Stimulated activated CD4-positive, alpha-beta T cell treated with anti-CD3 and anti-CD28 coated beads, Interleukin-15, amount 100 ng/mL, for 1 hour (primary cell): Measurements from ENCODE around the gene MYOZ2.

Experiments used
- DNase-seq, 2 donors: peaks; one replicate each; pipeline ENCODE4 v3.0.0-alpha.2; 2020; ENCODE audit warnings: low read depth in 1 of 2, low spot score in 1 of 2

Gene MYOZ2

DNA sequence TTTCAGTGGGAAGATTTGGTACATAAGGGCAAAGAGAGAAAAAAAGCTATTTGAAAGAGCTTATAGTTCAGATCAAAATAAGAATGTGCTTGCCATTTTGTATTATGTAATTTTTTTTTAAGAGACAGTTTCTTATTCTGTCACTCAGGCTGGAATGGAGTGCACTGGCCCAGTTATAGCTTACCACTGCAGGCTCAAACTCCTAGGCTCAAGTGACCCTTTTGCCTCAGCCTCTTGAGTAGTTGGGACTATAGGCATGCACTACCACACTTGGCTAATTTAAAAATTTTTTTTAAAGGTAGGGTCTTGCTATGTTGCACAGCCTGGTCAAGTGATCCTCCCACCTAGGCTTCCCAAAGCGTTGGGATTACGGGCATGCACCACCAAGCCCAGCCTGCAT lies 54.7 kb downstream of the MYOZ2 start:
- no peak for DNase-seq

DNA sequence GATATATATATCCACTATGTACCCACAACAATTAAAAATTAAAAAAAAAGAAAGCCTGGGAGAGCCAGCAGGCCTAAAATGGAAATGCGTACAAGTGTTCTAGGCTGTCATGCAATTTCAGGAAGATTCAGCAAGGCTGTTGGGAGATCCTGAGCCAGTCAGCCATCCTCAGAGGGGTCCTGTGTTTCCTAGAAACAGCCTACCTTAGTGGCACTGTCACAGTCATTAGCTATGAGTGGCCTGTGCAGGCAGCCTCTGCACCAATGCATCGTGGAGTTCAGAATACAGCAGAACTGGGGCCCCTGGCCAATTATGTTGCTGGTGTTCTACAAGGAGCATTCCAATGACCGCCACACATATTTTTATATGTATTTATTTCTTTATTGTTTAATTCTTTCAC lies 55.9 kb downstream of the MYOZ2 start:
- DNase-seq = no peak

GRCh38 chr4:119197772-119198212 lies 62.2 kb downstream of the MYOZ2 start:
- DNase-seq = no peak

DNA sequence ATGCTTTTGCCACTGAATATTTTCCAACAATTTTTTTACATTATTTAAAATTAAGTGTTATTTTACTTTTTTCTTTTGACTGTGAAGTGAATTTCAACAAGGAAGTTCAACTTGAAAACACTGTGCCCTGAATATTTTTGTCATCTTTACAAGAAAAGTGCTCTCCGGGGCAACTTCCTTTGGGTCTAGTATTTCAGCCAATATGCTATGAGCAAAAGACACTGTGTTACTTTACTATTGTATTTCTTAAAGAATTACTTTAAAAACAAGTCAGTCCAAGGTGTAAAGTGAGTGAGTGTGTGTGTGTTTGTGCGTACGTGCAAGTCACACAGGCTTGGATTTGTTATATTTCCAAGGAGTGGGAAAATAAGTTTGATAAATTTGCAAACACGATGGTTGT lies 69.3 kb downstream of the MYOZ2 start:
- DNase-seq = no peak

GRCh38 chr4:119205690-119206089 lies 70.1 kb downstream of the MYOZ2 start:
- no peak for DNase-seq

DNA sequence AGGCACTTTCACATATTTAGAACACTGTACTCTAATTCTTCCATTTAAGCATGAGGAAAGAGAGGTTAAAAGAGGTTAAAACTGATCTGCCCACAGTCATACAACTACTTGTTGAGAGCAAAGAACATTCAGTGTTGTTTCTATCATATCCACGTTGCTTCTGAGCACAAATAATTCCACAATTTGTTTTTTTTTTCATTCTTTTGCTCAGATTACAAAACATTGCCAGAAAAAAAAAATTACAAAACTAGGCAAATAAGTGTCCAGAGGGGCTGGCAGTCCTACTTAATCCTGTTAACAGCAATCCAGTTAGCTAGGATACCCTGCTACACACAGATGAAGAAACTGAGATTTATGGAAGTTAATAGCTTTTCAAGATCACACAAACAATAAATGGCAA lies 70.5 kb downstream of the MYOZ2 start:
- DNase-seq = no peak

DNA sequence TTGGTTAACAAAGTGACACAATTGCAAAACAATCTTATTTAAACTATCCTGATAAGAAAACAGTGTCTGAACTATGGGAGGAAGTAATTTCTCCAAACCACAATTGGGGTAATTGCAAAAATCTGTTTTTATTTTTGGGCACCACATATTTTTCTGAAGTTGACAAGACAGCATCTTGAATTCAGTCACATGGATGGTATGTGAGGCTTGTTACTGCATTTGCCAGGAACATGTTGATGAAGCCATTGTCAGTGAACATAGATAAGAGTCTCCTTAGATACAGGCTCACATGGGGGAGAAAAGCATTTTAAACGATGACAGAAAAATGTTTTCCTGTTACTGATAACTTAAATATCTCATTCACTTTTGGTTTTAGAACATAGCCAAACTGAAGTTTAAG lies 71.4 kb downstream of the MYOZ2 start:
- no peak for DNase-seq

- DNase-seq = no peak
Observed at GRCh38 chr4:119209077-119209476, 73.4 kb downstream of the MYOZ2 start.

DNA sequence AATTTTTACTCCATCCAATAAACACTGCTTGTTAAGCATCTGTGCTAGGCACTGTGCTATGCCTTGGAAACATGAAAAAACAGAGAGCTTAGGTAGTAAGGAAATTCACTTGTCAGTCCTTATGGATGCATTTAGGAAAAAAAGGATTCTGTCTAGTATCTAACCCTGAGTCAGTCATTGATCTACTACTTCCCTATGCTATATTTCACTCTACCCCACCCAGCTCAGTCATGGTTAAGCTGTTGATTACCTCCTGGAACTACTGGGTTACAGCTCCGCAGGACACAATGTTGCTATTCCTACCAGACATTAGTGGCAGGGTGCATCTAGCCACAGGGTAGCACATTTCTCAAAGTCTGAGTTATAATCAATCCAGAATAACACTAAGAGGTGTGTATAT lies 74.0 kb downstream of the MYOZ2 start:
- no peak for DNase-seq

DNA sequence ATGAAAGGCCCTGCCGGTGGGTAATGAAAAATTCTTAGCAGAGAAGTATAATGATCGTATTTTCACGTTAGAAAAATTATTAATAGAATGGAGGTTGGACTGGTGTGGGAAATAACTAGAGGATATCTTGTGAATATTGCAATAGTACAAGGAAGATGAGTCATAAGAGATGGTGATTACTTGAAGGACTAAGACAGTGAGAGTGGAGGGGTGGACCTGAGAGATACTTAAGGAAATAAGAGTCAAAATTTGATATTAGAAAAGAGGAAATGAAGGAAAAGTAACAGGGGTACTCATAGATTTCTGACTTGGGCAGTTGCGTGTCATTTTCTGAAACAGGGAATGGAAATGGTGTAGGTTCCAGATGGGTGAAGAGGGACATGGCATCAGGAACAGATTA lies 75.1 kb downstream of the MYOZ2 start:
- no peak for DNase-seq

GRCh38 chr4:119211867-119212233 lies 76.2 kb downstream of the MYOZ2 start:
- no peak for DNase-seq

GRCh38 chr4:119212234-119212963 lies 76.8 kb downstream of the MYOZ2 start, which contains the start of gene USP53:
TSS of gene USP53 (plus strand) at chr4:119212713. CDS start at chr4:119239760, 27,047 bp downstream.
- DNase-seq = peak; percentile 95 to 98

GRCh38 chr4:119212964-119213606 lies 77.5 kb downstream of the MYOZ2 start:
- peak; percentile 26 to 38 for DNase-seq

DNA sequence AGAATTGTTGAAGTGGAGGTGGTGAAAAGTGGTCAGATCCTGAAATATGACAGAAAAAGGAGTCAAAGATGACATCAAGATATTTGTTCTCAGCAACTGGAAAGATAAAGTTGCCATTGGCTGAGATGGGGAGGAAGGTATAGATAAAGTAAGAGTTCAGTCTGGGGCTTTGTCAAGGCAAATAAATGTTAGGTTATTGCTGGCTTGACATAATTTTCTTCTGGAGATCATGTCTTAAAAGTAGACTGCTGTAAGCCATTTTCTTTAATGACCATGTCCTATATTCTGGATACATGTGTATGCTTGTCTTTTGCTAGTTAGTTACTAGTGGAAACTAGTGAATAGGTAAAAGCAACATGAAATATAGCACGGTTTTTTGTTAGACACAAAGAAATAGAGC lies 82.5 kb downstream of the MYOZ2 start:
- no peak for DNase-seq

DNA sequence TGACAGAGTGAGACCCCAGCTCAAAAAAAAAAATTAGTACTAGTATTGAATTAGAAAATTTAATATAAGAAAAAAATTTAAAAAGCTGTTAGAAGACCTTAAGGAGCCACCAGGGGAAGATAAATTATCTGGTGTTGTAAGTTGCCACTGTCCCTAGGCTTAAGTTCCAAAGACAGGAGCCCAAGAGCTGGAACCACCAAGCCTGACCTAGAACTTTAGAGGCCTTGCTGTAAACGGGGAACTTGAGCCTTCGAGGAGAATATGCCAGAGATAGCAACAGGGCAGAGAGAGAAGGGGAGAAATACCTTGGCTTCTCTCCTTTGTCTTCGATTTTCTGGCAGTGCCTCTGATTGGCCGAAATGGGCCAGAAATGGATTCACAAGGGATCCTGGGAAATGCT lies 85.8 kb downstream of the MYOZ2 start:
- DNase-seq = no peak

GRCh38 chr4:119227690-119228089 lies 92.1 kb downstream of the MYOZ2 start:
- no peak for DNase-seq

- DNase-seq = no peak
Observed at GRCh38 chr4:119228406-119228805, 92.8 kb downstream of the MYOZ2 start.

DNA sequence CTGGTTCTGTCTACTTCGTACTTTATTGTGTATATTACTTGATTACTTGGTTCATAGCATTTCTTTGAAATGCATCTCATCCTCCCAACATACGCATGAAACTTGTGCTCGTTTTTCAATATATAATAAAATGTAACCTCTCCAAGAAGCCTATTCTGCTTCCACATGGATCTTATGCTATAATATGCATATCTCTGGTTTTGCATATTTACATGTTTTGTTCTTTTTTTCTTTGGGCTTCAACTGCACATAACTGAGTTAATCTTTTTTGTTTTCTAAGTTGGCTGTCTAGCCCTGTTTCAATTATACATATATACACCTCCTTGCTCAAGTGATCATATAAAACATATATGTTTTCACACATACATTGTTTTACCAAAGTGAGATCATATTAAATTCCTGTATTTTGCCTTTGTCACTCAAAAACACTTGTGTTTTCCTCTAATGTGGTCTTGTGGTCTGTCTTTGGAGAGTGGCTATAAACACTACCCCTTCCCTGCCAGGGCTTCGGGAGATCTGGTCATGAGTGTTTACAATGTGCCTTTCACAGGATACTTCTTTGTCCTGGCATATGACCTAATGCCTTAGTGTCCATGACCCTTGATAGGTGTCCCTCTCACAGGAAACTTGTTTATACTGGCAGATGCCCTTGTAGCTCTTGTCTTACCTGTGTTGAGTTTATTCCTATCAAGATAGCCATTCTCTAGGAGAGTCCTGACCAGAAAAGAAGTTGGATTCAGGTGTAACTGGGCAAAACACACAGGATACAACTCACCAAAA lies 94.5 kb downstream of the MYOZ2 start:
- DNase-seq = no peak

- DNase-seq = no peak
Observed at GRCh38 chr4:119231491-119231890, 95.9 kb downstream of the MYOZ2 start.

DNA sequence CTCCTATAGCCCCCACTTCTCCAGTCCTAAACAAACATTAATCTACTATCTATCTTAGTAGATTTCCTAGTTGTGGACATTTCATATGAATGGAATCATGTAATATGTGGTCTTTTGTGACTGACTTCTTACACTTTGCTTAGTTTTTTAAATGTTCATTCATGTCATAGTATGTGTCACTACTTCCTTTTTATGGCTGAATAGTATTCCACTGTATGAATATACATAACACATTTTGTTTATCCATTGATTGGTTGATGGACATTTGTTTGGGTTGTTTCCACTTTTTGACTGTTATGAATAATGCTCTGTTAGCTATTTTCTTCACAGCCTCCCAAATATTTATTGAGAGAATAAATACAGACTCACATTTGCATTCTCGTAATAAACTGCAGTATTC lies 96.7 kb downstream of the MYOZ2 start:
- no peak for DNase-seq

- DNase-seq = no peak
Observed at GRCh38 chr4:119233191-119233590, 97.6 kb downstream of the MYOZ2 start.

DNA sequence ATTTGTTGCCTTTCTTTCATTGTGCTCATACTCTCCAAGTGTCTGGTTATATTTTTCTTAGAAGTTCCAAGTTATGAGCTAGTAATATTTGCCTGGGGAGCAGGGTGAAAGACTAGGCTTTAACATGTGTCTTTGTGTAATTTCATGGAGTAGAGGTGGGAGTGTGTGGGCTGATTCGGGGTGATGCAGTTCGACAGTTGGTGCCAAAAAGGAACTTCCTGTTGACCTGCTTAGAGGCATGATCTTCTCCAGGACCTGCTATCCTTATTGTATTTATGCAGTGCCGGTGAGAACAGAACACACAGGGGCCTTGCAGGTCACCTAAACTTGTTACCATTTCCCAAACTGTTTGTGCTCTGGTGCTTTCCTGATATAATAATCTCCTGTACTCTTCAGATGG lies 98.1 kb downstream of the MYOZ2 start:
- DNase-seq = no peak
